ENCODE results near the gene GPD1.

- TF ChIP-seq, protein P1, sequence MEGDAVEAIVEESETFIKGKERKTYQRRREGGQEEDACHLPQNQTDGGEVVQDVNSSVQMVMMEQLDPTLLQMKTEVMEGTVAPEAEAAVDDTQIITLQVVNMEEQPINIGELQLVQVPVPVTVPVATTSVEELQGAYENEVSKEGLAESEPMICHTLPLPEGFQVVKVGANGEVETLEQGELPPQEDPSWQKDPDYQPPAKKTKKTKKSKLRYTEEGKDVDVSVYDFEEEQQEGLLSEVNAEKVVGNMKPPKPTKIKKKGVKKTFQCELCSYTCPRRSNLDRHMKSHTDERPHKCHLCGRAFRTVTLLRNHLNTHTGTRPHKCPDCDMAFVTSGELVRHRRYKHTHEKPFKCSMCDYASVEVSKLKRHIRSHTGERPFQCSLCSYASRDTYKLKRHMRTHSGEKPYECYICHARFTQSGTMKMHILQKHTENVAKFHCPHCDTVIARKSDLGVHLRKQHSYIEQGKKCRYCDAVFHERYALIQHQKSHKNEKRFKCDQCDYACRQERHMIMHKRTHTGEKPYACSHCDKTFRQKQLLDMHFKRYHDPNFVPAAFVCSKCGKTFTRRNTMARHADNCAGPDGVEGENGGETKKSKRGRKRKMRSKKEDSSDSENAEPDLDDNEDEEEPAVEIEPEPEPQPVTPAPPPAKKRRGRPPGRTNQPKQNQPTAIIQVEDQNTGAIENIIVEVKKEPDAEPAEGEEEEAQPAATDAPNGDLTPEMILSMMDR (IDR thresholded peaks at IDR 0.05) = no peak
- TF ChIP-seq POLR2A (IDR thresholded peaks at IDR 0.05) = no peak
Measured at GRCh38 chr12:50077099-50077498, 26.7 kb upstream of the GPD1 start.

All from transverse colon (tissue), 3 donors.